Fibroblast of the aortic adventitia (primary cell): ENCODE measurements around the gene PAPLN. TPM values are rescaled to one million over a fixed set of nuclear protein-coding genes. Genes with fewer than 3 reads are reported as not detected.

Experiments used
- DNase-seq: peaks from one replicate; pipeline ENCODE4 v3.0.0-alpha.2; 2010; ENCODE audit warnings: low read depth
- H3K4me3 ChIP-seq: 2 replicates; pipeline ENCODE4 v1.5.1; 2011; ENCODE audit warnings: low read depth, mild to moderate bottlenecking, control low read depth, low read length, moderate library complexity
- total RNA-seq: library from RNA; depleted of rRNA; stranded (reverse); fragments of >200 nt; gene quantifications from 2 replicates; pipeline ENCODE4 v1.2.3, GENCODE V29; 2012; ENCODE audit warnings: low replicate concordance
- TF ChIP-seq, protein P1 (sequence below): IDR thresholded peaks from 2 replicates; pipeline ENCODE4 v1.5.1; 2011; ENCODE audit warnings: mild to moderate bottlenecking, low read length, control low read depth, inconsistent platforms; ENCODE audit not compliant: insufficient read depth

The PAPLN gene
- total RNA-seq, 1 donor: 3.0 TPM

DNA sequence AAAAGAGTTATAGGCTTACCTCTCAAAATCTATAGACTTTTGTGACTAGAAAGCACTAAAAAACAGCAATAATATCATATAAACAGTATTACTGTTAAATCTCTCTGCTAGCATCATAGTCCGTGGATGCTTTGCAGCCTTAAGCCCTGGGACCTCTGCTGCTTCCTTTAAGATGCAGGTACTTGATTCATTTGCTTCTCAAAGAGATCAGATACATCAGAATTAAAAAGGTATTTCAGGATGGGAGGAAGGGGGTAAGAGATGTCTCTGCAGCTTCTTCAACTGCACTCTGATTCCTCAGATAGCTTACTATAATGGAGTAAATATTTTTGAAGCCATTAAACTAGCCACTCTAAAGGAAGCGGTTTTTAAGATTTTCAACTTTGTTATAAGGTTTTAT is 49.3 kb downstream of the PAPLN start:
- no peak overlapping the region for H3K4me3 ChIP-seq
- no peak for DNase-seq
- TF ChIP-seq, protein P1, sequence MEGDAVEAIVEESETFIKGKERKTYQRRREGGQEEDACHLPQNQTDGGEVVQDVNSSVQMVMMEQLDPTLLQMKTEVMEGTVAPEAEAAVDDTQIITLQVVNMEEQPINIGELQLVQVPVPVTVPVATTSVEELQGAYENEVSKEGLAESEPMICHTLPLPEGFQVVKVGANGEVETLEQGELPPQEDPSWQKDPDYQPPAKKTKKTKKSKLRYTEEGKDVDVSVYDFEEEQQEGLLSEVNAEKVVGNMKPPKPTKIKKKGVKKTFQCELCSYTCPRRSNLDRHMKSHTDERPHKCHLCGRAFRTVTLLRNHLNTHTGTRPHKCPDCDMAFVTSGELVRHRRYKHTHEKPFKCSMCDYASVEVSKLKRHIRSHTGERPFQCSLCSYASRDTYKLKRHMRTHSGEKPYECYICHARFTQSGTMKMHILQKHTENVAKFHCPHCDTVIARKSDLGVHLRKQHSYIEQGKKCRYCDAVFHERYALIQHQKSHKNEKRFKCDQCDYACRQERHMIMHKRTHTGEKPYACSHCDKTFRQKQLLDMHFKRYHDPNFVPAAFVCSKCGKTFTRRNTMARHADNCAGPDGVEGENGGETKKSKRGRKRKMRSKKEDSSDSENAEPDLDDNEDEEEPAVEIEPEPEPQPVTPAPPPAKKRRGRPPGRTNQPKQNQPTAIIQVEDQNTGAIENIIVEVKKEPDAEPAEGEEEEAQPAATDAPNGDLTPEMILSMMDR: no peak

DNA sequence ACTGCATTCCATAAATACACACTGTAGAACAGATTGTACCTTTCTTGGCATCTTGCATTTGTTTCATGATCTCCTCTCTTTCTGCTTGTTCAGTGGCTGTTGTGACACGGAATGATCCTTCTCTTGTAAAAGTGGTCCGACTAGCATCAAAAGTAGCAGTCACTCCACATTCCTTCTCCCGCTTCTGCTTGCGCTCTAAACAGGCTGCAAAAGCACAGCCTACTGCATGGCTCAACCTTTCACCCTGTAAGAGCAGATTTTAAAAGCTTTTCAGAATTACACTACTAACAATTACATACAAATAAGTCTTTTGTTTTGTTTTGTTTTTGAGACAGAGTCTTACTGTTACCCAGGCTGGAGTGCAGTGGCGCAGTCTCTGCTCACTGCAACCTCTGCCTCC is 49.8 kb downstream of the PAPLN start:
- no peak for DNase-seq
- no peak overlapping the region for H3K4me3 ChIP-seq
- TF ChIP-seq, protein P1: no peak

DNA sequence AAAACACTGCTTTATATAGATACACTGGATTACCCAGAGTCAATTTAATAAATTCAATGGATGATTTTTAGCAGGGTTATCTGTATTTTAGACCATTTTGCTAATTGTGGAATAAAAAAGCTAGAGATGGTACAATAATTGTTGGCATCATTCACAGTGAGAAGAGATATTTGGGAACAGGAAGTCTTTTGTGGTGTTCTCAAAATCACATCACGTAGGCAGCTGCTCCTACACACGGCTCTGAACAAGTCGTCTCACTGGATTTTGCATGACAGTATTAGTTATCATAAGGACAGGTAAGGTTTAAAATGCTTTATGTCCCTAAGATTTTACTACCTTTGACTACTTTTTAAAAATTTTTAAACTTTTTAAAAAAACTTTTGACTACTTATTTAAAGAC is 52.0 kb downstream of the PAPLN start:
- DNase-seq: no peak
- H3K4me3 ChIP-seq: no peak overlapping the region
- TF ChIP-seq, protein P1: no peak

DNA sequence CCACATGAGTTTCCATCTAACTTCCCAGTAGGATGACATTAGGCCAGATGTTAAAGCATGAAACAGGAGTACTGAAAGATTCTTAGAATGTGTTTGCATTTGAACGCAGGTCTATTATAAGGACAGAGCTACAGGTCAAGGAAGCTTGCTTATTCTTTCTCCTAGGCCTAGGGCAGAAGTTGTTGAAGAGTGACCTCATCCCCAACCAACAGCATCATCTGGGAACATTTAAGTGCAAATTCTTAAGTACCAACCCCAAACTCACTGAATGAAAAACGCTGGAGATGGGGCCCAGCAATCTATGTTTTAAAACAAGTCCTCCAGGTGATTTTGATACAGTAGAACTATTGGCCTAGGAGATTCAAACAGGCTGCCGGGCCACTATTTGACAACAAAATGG is 52.4 kb downstream of the PAPLN start:
- H3K4me3 ChIP-seq: no peak overlapping the region
- TF ChIP-seq, protein P1: no peak
- DNase-seq: no peak

DNA sequence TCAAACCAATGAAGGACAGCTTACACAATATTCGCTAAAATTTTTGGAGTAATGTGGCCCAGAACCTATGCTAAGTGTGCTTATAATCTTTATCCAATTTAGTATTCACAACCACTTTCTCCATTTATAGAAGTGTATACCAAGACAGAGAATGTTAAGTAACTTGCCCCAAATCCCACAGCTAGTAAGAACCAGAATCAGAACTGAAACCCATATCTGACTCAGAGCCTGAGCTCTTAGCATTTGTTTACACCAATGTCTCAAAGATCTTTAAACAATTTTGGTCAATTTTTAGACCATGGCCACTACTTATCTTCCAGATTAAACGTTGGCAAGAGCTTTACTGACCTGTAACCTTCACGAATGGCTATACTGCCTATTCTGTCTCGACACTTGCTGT is 53.0 kb downstream of the PAPLN start:
- TF ChIP-seq, protein P1: no peak
- no peak for DNase-seq

DNA sequence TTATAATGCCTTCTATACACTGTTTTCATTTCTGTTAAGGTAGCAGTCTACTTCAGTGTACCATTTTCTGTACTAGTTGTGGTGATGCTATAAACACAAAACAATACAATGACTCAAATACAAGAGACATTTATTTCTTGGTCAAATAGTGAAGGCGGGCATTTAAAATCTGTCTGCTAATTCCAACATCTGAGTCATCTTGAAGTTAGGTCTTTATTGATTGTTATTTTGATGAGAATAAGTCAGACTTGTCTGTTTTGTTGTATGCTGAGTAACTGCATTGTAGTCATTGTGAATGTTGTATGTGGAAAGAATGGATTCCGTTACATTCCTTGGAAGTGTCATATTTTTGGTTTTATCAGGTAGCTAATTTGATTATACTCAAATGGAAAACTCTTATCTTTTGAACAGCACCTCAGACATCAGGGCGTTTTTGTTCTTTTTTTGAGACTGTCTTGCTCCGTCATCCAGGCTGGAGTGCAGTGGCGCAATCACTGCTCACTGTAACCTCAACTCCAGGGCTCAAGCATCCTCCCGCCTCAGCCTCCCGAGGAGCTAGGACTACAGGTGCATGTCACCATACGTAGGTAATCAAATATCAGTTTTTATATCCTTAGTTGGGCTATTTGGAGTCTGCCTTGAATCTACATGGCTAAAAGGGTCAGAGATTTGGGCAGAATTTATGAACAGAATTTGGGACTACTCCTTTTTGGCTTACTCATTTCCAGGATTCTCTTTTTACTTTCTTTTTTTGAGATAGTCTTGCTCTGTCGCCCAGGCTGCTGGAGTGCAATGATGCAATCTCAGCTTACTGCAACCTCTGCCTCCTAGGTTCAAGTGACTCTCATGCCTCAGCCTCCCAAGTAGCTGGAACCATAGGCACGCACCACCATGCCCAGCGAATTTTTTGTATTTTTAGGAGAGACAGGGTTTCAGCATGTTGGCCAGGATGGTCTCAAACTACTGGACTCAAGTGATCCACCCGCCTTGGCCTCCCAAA is 56.8 kb downstream of the PAPLN start:
- H3K4me3 ChIP-seq: no peak overlapping the region
- TF ChIP-seq, protein P1: no peak
- no peak for DNase-seq

More for the DNA sequence above, 53.0 kb downstream of the PAPLN start:
- no peak overlapping the region for H3K4me3 ChIP-seq
